ENCODE data around the gene ZNF804B.

GRCh38 chr7:88791891-88792290 lies 32.4 kb downstream of the ZNF804B start:
- TF ChIP-seq, protein P1, sequence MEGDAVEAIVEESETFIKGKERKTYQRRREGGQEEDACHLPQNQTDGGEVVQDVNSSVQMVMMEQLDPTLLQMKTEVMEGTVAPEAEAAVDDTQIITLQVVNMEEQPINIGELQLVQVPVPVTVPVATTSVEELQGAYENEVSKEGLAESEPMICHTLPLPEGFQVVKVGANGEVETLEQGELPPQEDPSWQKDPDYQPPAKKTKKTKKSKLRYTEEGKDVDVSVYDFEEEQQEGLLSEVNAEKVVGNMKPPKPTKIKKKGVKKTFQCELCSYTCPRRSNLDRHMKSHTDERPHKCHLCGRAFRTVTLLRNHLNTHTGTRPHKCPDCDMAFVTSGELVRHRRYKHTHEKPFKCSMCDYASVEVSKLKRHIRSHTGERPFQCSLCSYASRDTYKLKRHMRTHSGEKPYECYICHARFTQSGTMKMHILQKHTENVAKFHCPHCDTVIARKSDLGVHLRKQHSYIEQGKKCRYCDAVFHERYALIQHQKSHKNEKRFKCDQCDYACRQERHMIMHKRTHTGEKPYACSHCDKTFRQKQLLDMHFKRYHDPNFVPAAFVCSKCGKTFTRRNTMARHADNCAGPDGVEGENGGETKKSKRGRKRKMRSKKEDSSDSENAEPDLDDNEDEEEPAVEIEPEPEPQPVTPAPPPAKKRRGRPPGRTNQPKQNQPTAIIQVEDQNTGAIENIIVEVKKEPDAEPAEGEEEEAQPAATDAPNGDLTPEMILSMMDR (tag by site-specific recombination; IDR thresholded peaks at IDR 0.05): no peak
- no peak for TF ChIP-seq ZSCAN16 (tag by site-specific recombination; IDR thresholded peaks at IDR 0.05)
- no peak for TF ChIP-seq ZNF274 (IDR thresholded peaks at IDR 0.05; ENCODE audit: low read length)
- TF ChIP-seq ZNF274 (tag by site-specific recombination; IDR thresholded peaks at IDR 0.05; ENCODE audit: borderline replicate concordance): no peak
- TF ChIP-seq ZNF18 (tag by site-specific recombination; IDR thresholded peaks at IDR 0.05): no peak
- no peak for TF ChIP-seq ZNF174 (tag by site-specific recombination; IDR thresholded peaks at IDR 0.05)
- no peak for TF ChIP-seq ZNF350 (tag by site-specific recombination; IDR thresholded peaks at IDR 0.05)
- TF ChIP-seq, protein P2, sequence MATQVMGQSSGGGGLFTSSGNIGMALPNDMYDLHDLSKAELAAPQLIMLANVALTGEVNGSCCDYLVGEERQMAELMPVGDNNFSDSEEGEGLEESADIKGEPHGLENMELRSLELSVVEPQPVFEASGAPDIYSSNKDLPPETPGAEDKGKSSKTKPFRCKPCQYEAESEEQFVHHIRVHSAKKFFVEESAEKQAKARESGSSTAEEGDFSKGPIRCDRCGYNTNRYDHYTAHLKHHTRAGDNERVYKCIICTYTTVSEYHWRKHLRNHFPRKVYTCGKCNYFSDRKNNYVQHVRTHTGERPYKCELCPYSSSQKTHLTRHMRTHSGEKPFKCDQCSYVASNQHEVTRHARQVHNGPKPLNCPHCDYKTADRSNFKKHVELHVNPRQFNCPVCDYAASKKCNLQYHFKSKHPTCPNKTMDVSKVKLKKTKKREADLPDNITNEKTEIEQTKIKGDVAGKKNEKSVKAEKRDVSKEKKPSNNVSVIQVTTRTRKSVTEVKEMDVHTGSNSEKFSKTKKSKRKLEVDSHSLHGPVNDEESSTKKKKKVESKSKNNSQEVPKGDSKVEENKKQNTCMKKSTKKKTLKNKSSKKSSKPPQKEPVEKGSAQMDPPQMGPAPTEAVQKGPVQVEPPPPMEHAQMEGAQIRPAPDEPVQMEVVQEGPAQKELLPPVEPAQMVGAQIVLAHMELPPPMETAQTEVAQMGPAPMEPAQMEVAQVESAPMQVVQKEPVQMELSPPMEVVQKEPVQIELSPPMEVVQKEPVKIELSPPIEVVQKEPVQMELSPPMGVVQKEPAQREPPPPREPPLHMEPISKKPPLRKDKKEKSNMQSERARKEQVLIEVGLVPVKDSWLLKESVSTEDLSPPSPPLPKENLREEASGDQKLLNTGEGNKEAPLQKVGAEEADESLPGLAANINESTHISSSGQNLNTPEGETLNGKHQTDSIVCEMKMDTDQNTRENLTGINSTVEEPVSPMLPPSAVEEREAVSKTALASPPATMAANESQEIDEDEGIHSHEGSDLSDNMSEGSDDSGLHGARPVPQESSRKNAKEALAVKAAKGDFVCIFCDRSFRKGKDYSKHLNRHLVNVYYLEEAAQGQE (tag by site-specific recombination; IDR thresholded peaks at IDR 0.05): no peak
- no peak for TF ChIP-seq ZNF398 (tag by site-specific recombination; IDR thresholded peaks at IDR 0.05)
- no peak for TF ChIP-seq KLF16 (tag by site-specific recombination; IDR thresholded peaks at IDR 0.05)

Data from HEK293 (cell line).